PC-3 (cell line): ENCODE measurements around the gene SUB1. TPM values are rescaled to one million over a fixed set of nuclear protein-coding genes. Genes with fewer than 3 reads are reported as not detected.
"Not testable (repeated sequence)": the region's sequence is repeated elsewhere in the genome, so short reads cannot be mapped to it uniquely, and the experiment has no call there.

Experiments used
- ATAC-seq: fragments of 200-7000 bp; cut with Tn5 transposase; 2 replicates; pipeline ENCODE4 v1.9.1; 2020; ENCODE audit warnings: mild to moderate bottlenecking, moderate library complexity
- BruUV-seq: library from RNA; stranded (reverse); fragments of 400-500 nt; replicated peaks from 2 replicates; lab custom pipeline; 2021; lab: Mats Ljungman, UMichigan
- CTCF ChIA-PET: fragments of 300-600 bp; sonication (Branson Sonifier 250); formaldehyde crosslinking; loops from one replicate; lab custom pipeline; 2022; ENCODE audit warnings: antibody characterized with exemption; lab: Charles Lee
- POLR2A ChIA-PET: fragments of 300-600 bp; sonication (Branson Sonifier 250); formaldehyde crosslinking; loops from one replicate; lab custom pipeline; 2022; ENCODE audit warnings: antibody characterized with exemption; ENCODE audit not compliant: unreplicated experiment; lab: Charles Lee
- DNase-seq: peaks from one replicate; pipeline ENCODE4 v3.0.0-alpha.2; 2015
- H2AFZ ChIP-seq: fragments of 300-600 bp; sonication (generic); 2 replicates; pipeline ENCODE4 v1.6.0; 2016; ENCODE audit warnings: antibody characterized with exemption, low read length
- H3F3A ChIP-seq: fragments of 300-600 bp; sonication (generic); one replicate; pipeline ENCODE4 v1.6.0; 2017; ENCODE audit warnings: antibody characterized with exemption, low read length, control low read depth, mild to moderate bottlenecking; ENCODE audit not compliant: unreplicated experiment
- H3K27ac ChIP-seq: fragments of 300-600 bp; sonication (generic); 2 replicates; pipeline ENCODE4 v1.5.1; 2016; ENCODE audit warnings: mild to moderate bottlenecking, low read length
- H3K27me3 ChIP-seq: fragments of 300-600 bp; sonication (generic); 2 replicates; pipeline ENCODE4 v1.6.1; 2016; ENCODE audit warnings: low read length, mixed read lengths
- H3K36me3 ChIP-seq: fragments of 300-600 bp; sonication (generic); 2 replicates; pipeline ENCODE4 v1.6.1; 2016; ENCODE audit warnings: low read depth, mixed run types, low read length, mixed read lengths
- H3K4me1 ChIP-seq: fragments of 300-600 bp; sonication (generic); 2 replicates; pipeline ENCODE4 v1.5.1; 2016; ENCODE audit warnings: low read length; ENCODE audit not compliant: insufficient read depth
- H3K4me2 ChIP-seq: fragments of 300-600 bp; sonication (generic); 2 replicates; pipeline ENCODE4 v1.6.0; 2016; ENCODE audit warnings: low read length
- H3K4me3 ChIP-seq: fragments of 300-600 bp; sonication (generic); 2 replicates; pipeline ENCODE4 v1.5.1; 2016; ENCODE audit warnings: mild to moderate bottlenecking, low read length, mixed read lengths
- H3K79me2 ChIP-seq: fragments of 300-600 bp; sonication (generic); 2 replicates; pipeline ENCODE4 v1.6.1; 2017; ENCODE audit warnings: low read length, mixed read lengths
- H3K9ac ChIP-seq: fragments of 300-600 bp; sonication (generic); 2 replicates; pipeline ENCODE4 v1.6.0; 2016; ENCODE audit warnings: mild to moderate bottlenecking, low read length
- H3K9me2 ChIP-seq: fragments of 300-600 bp; sonication (generic); replicated peaks from 2 replicates; pipeline ENCODE4 v1.6.1; 2016; ENCODE audit warnings: mixed run types, low read length, mixed read lengths
- H3K9me3 ChIP-seq: fragments of 300-600 bp; sonication (generic); 2 replicates; pipeline ENCODE4 v1.6.1; 2016; ENCODE audit warnings: low read length, mixed read lengths
- H4K20me1 ChIP-seq: fragments of 300-600 bp; sonication (generic); 2 replicates; pipeline ENCODE4 v1.6.1; 2016; ENCODE audit warnings: low read length, mixed read lengths
- CTCF ChIP-seq: fragments of 300-600 bp; sonication (generic); conservative IDR thresholded peaks from 2 replicates; pipeline ENCODE4 v1.5.1; 2017; ENCODE audit warnings: antibody characterized with exemption, low read depth, mild to moderate bottlenecking, low read length
- EZH2 ChIP-seq: fragments of 300-600 bp; sonication (generic); IDR thresholded peaks from one replicate; pipeline ENCODE4 v1.6.1; 2017; ENCODE audit warnings: antibody characterized with exemption, mild to moderate bottlenecking, low read length; ENCODE audit not compliant: unreplicated experiment
- EZH2phosphoT487 ChIP-seq: fragments of 300-600 bp; sonication (generic); IDR thresholded peaks from 2 replicates; pipeline ENCODE4 v1.6.1; 2018; ENCODE audit warnings: mild to moderate bottlenecking, antibody characterized with exemption, low read length, borderline replicate concordance
- intact Hi-C: fragments of 100-400 bp; cut with micrococcal nuclease; formaldehyde crosslinking; loops from 2 replicates; pipeline ENCODE4 v1.9.0; 2023
- total RNA-seq: library from RNA; depleted of rRNA; stranded (reverse); fragments of >200 nt; gene quantifications from 2 replicates; pipeline ENCODE4 v1.2.3, GENCODE V29; 2014

SUB1 gene
- total RNA-seq, 1 experiment from 2014 or later = 185 TPM

- no peak for TF ChIP-seq EZH2phosphoT487
- Histone ChIP-seq H4K20me1 (no peaks in the 10 kb centered on the region), H3K4me1 (no peaks in the 10 kb centered on the region), H3K79me2 (no peaks in the 10 kb centered on the region), H3F3A (no peaks in the 10 kb centered on the region), H2AFZ (no peak overlapping the region), H3K9me3 (no peaks in the 10 kb centered on the region), H3K36me3 (no peaks in the 10 kb centered on the region), H3K4me3 (no peak overlapping the region), H3K9me2 (no peaks in the 10 kb centered on the region), H3K9ac (no peak overlapping the region), H3K4me2 (no peak overlapping the region), H3K27me3 (no peaks in the 10 kb centered on the region), H3K27ac (no peak overlapping the region)
- intact Hi-C loops = no loop called here
- ATAC-seq = no peak
- no TSS peak for BruUV-seq
- CTCF ChIA-PET = no interaction called here
- no peak for DNase-seq
- POLR2A ChIA-PET = no interaction called here
Observed at GRCh38 chr5:32566319-32567111, 18.8 kb upstream of the SUB1 start.

- Histone ChIP-seq H3K9ac (no peak overlapping the region), H4K20me1 (no peaks in the 10 kb centered on the region), H3K4me1 (no peaks in the 10 kb centered on the region), H3F3A (no peaks in the 10 kb centered on the region), H3K4me2 (no peak overlapping the region), H3K9me2 (no peaks in the 10 kb centered on the region), H3K4me3 (no peak overlapping the region), H2AFZ (peak overlapping the region; percentile 37; the same call in 1 of the 2 replicates), H3K36me3 (no peaks in the 10 kb centered on the region), H3K27ac (no peak overlapping the region), H3K79me2 (no peaks in the 10 kb centered on the region), H3K27me3 (no peaks in the 10 kb centered on the region), H3K9me3 (no peaks in the 10 kb centered on the region)
- BruUV-seq = no TSS peak
- TF ChIP-seq CTCF (no peak), EZH2 (no peak), EZH2phosphoT487 (no peak)
- no peak for ATAC-seq
- DNase-seq = no peak
- ChIA-PET POLR2A (no interaction called here), CTCF (interaction anchor here (0.5 kb wide), 1 partner anchor 82 kb away, joined by 3 read pairs; no protein-coding TSS in a partner anchor)
- intact Hi-C loops = no loop called here
Observed at GRCh38 chr5:32571128-32571527, 14.2 kb upstream of the SUB1 start.

GRCh38 chr5:32572778-32573480 is 12.4 kb upstream of the SUB1 start:
- POLR2A ChIA-PET = no interaction called here

GRCh38 chr5:32573481-32573854 is 11.9 kb upstream of the SUB1 start:
- CTCF ChIA-PET, H3K36me3 ChIP-seq, H3K9ac ChIP-seq, DNase-seq, H2AFZ ChIP-seq, POLR2A ChIA-PET, H3K27me3 ChIP-seq, H3K9me2 ChIP-seq, BruUV-seq, intact Hi-C loops, H3K4me2 ChIP-seq, H3K4me3 ChIP-seq, H3K27ac ChIP-seq, H3K9me3 ChIP-seq, H4K20me1 ChIP-seq, H3K79me2 ChIP-seq, H3K4me1 ChIP-seq, ATAC-seq, H3F3A ChIP-seq: not testable (repeated sequence)

More at GRCh38 chr5:32572778-32573480, 12.4 kb upstream of the SUB1 start:
- no peak for ATAC-seq
- CTCF ChIA-PET = no interaction called here
- H3K9me3 ChIP-seq = no peaks in the 10 kb centered on the region
- H3K4me3 ChIP-seq = no peak overlapping the region
- TF ChIP-seq EZH2phosphoT487 = no peak
- TF ChIP-seq EZH2 = no peak
- no peak for TF ChIP-seq CTCF
- H3K9ac ChIP-seq = no peak overlapping the region
- no peaks in the 10 kb centered on the region for H3K27me3 ChIP-seq
- H3K4me1 ChIP-seq = no peaks in the 10 kb centered on the region
- no TSS peak for BruUV-seq
- H3K27ac ChIP-seq = no peak overlapping the region
- no peaks in the 10 kb centered on the region for H3K36me3 ChIP-seq
- DNase-seq = no peak
- H3K4me2 ChIP-seq = no peak overlapping the region
- no peak overlapping the region for H2AFZ ChIP-seq
- no peaks in the 10 kb centered on the region for H4K20me1 ChIP-seq
- H3F3A ChIP-seq = no peaks in the 10 kb centered on the region
- no peaks in the 10 kb centered on the region for H3K9me2 ChIP-seq
- no peaks in the 10 kb centered on the region for H3K79me2 ChIP-seq
- intact Hi-C loops = no loop called here
